ENCODE measurements around the gene MAPKBP1. TPM values are rescaled to one million over a fixed set of nuclear protein-coding genes. Genes with fewer than 3 reads are reported as not detected.

MAPKBP1 gene
- total and polyA plus RNA-seq, 2 of the 8 experiments (the other 6 are each of a cell fraction or from before 2014, with no cell fraction given) = 4.3 to 11.3 TPM

DNA sequence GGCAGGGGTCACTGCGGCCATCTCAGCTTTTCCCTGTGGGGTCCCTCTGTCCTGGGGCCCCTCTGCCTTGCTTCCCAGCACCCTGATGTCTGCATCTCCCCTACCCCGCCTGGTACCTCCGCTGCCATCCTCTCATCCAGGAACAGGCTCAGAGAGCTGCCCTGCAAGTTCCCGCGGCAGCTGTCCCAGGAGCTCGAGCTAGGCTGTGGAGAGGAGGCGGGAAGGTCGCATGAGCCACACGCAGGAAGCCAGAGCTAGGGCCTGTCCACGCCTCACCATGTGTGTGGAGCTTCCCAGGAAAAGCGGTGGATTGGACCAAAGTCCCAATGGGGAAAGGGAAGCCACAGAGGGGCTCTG, 76.9 kb downstream of the MAPKBP1 start:
- Histone ChIP-seq H3K14ac (ENCODE audit: insufficient read length) (no peak overlapping the region), H2BK12ac (ENCODE audit: low read depth, low read length) (no peak overlapping the region), H3K4me2 (ENCODE audit: insufficient read depth in 1 of 2, low read depth in 2 of 2, low read length in 2 of 2) (no peak overlapping the region), H3K56ac (replicated peaks; ENCODE audit: insufficient read length, low read depth, low read length) (no peak overlapping the region), H3K18ac (ENCODE audit: extremely low read depth, low read length) (no peak overlapping the region), H3K23ac (ENCODE audit: insufficient read length) (no peak overlapping the region), H2AK5ac (ENCODE audit: low read depth, low read length) (no peak overlapping the region), H3K79me2 (ENCODE audit: control insufficient read depth in 1 of 2, insufficient read depth in 2 of 2, low read length in 2 of 2) (no peaks in the 10 kb centered on the region), H4K91ac (replicated peaks; ENCODE audit: insufficient read length, low read length) (no peak overlapping the region), H3K23me2 (ENCODE audit: low read depth, low read length) (0 out of 2 replicates have a peak, but pooled peaks cover 2% of the 10 kb centered on the region), H2BK15ac (ENCODE audit: low read length) (no peak overlapping the region), H3K4ac (replicated peaks; ENCODE audit: insufficient read length, low read depth, low read length) (no peak overlapping the region), H2BK20ac (ENCODE audit: low read length) (no peak overlapping the region), H3K9ac (replicated peaks in 1 of 4; ENCODE audit: extremely low read depth in 1 of 4, low read depth in 3 of 4, low read length in 3 of 4) (no peak overlapping the region), H3K27me3 (replicated peaks in 1 of 4; ENCODE audit: control insufficient read depth in 3 of 4, extremely low read depth in 1 of 4, insufficient read depth in 3 of 4, low read length in 3 of 4) (no peaks in the 10 kb centered on the region; a peak in 1 of 7 replicates), H4K5ac (ENCODE audit: insufficient read length, low read depth, low read length) (no peak overlapping the region), H4K8ac (ENCODE audit: extremely low read depth, insufficient read depth, low read length) (no peak overlapping the region), H3K9me3 (ENCODE audit: insufficient read depth in 2 of 2, low read depth in 1 of 2, low read length in 1 of 2) (no peaks in the 10 kb centered on the region), H2AFZ (ENCODE audit: low read length) (no peak overlapping the region), H3K4me1 (replicated peaks in 1 of 4; ENCODE audit: control insufficient read depth in 3 of 4, insufficient read depth in 4 of 4, low read length in 3 of 4) (peaks cover 0 to 9% (median 2%) of the 10 kb centered on the region in 4 experiments; a peak in 3 of 7 replicates), H2BK5ac (ENCODE audit: low read depth, low read length) (no peak overlapping the region), H3K79me1 (ENCODE audit: low read depth, low read length) (no peaks in the 10 kb centered on the region), H2BK120ac (replicated peaks; ENCODE audit: low read depth, low read length) (no peak overlapping the region), H3K27ac (ENCODE audit: low read depth, low read length) (no peak overlapping the region), H4K20me1 (replicated peaks in 1 of 2; ENCODE audit: control insufficient read depth in 1 of 2, insufficient read depth in 2 of 2, low read length in 2 of 2) (no peaks in the 10 kb centered on the region), H3K36me3 (ENCODE audit: control insufficient read depth in 2 of 4, insufficient read depth in 4 of 4, low read length in 3 of 4) (peaks cover 0 to 7% (median 2%) of the 10 kb centered on the region in 4 experiments; a peak in 3 of 8 replicates), H3K4me3 (ENCODE audit: extremely low read depth in 1 of 4, insufficient read depth in 2 of 4, low read depth in 3 of 4, low read length in 4 of 4) (no peak overlapping the region)
- DNase-seq (ENCODE audit: low read depth in 1 of 2, low spot score in 2 of 2) (no peak), FAIRE-seq (no peak)
- CTCF ChIA-PET (ENCODE audit: partially characterized antibody) = interaction anchor here (0.6 to 3.5 kb wide), 9 partner anchors 11 to 373 kb away, joined by 3 to 17 read pairs (median 5); no protein-coding TSS in a partner anchor
- 74% methylated on average over 10 of the region's 11 CpGs; no CpG with 5 or more reads in 1 of the 2 experiments for WGBS, 2 experiments (ENCODE audit: extremely low coverage in 1 of 2, insufficient coverage in 1 of 2, insufficient read length in 1 of 2, insufficient replicate concordance in 2 of 2, low coverage in 1 of 2, low lambda C conversion rate in 2 of 2, missing lambda C conversion rate in 1 of 2)
- POLR2A ChIA-PET (ENCODE audit: partially characterized antibody) = interaction anchor here (0.6 to 7.2 kb wide), 11 partner anchors 11 to 77 kb away, joined by 3 to 45 read pairs (median 3); partner anchors contain the start of genes MAPKBP1 and PLA2G4B
- TF ChIP-seq SP2 (IDR thresholded peaks at IDR 0.05; ENCODE audit: low read length) = no peak
- no peak for TF ChIP-seq SAP30 (IDR thresholded peaks at IDR 0.05; ENCODE audit: insufficient read depth, insufficient replicate concordance, low read length)
- no peak for TF ChIP-seq FOSL1 (IDR thresholded peaks at IDR 0.05; ENCODE audit: insufficient read depth, low read depth, low read length)
- no peak for TF ChIP-seq TBP (IDR thresholded peaks at IDR 0.05; ENCODE audit: low read depth, low read length)
- no peak for TF ChIP-seq GABPA (IDR thresholded peaks at IDR 0.05; ENCODE audit: borderline replicate concordance, insufficient read depth, low read length)
- TF ChIP-seq RFX5 (IDR thresholded peaks at IDR 0.05; ENCODE audit: borderline replicate concordance, low read depth, low read length) = no peak
- TF ChIP-seq SIN3A (conservative IDR thresholded peaks at IDR 0.05 in 1 of 2, IDR thresholded peaks at IDR 0.05 in 1 of 2; ENCODE audit: low read depth in 1 of 2, low read length in 2 of 2) = no peak
- TF ChIP-seq, protein P1, sequence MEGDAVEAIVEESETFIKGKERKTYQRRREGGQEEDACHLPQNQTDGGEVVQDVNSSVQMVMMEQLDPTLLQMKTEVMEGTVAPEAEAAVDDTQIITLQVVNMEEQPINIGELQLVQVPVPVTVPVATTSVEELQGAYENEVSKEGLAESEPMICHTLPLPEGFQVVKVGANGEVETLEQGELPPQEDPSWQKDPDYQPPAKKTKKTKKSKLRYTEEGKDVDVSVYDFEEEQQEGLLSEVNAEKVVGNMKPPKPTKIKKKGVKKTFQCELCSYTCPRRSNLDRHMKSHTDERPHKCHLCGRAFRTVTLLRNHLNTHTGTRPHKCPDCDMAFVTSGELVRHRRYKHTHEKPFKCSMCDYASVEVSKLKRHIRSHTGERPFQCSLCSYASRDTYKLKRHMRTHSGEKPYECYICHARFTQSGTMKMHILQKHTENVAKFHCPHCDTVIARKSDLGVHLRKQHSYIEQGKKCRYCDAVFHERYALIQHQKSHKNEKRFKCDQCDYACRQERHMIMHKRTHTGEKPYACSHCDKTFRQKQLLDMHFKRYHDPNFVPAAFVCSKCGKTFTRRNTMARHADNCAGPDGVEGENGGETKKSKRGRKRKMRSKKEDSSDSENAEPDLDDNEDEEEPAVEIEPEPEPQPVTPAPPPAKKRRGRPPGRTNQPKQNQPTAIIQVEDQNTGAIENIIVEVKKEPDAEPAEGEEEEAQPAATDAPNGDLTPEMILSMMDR (IDR thresholded peaks at IDR 0.05; ENCODE audit: control extremely low read depth in 1 of 3, insufficient read depth in 1 of 3, low read depth in 1 of 3, low read length in 3 of 3) = no peak
- no peak for TF ChIP-seq MAFK (IDR thresholded peaks at IDR 0.05; ENCODE audit: low read depth, low read length)
- no peak for TF ChIP-seq RBBP5 (IDR thresholded peaks at IDR 0.05; ENCODE audit: borderline replicate concordance, low read depth, low read length)
- TF ChIP-seq TAF1 (IDR thresholded peaks at IDR 0.05; ENCODE audit: low read depth, low read length) = no peak

All from H1 (cell line).